Heart left ventricle (tissue), 16 donors: ENCODE data around the gene STIM1. TPM values are rescaled to one million over a fixed set of nuclear protein-coding genes. Genes with fewer than 3 reads are reported as not detected.

Experiments
- ATAC-seq, 4 donors: fragments of 200-7000 bp; cut with Tn5 transposase; one replicate each; pipeline ENCODE4 v1.9.1; 2020 to 2022; ENCODE audit warnings: moderate library complexity in 4 of 4, mild to moderate bottlenecking in 3 of 4, moderate number of reproducible peaks in 1 of 4
- DNase-seq, 5 donors: peaks; one replicate each; pipeline ENCODE4 v3.0.0-alpha.2; 2020
- H3K27ac ChIP-seq, 12 donors: fragments of 200-600 bp; sonication (generic) in 4 of 12; one replicate each; pipeline versions ENCODE4 v1.5.0 to v1.8.0; 2016 to 2022; ENCODE audit warnings: mild to moderate bottlenecking in 2 of 12
- H3K27me3 ChIP-seq, 9 donors: fragments of 200-600 bp; sonication (generic) in 2 of 9; one replicate each; pipeline versions ENCODE4 v1.5.1 to v1.8.0; 2016 to 2022; ENCODE audit warnings: mild to moderate bottlenecking in 3 of 9
- H3K36me3 ChIP-seq, 9 donors: fragments of 200-600 bp; sonication (generic) in 2 of 9; one replicate each; pipeline versions ENCODE4 v1.5.0 to v1.8.0; 2018 to 2022; ENCODE audit warnings: mild to moderate bottlenecking in 2 of 9
- H3K4me1 ChIP-seq, 12 donors: fragments of 200-600 bp; sonication (generic) in 4 of 12; one replicate each; pipeline versions ENCODE4 v1.5.0 to v1.8.0; 2016 to 2022; ENCODE audit warnings: mild to moderate bottlenecking in 3 of 12
- H3K4me3 ChIP-seq, 12 donors: fragments of 200-600 bp; sonication (generic) in 4 of 12; one replicate each; pipeline versions ENCODE4 v1.5.0 to v1.8.0; 2017 to 2022; ENCODE audit warnings: mild to moderate bottlenecking in 9 of 12, moderate library complexity in 4 of 12
- H3K9me3 ChIP-seq, 12 donors: fragments of 200-600 bp; sonication (generic) in 4 of 12; one replicate each; pipeline versions ENCODE4 v1.5.0 to v1.8.0; 2016 to 2022; ENCODE audit warnings: mild to moderate bottlenecking in 1 of 12
- POLR2A ChIP-seq, 2 donors: fragments of 450-650 bp; IDR thresholded peaks; one replicate each; pipeline ENCODE4 v1.6.1; 2017; ENCODE audit warnings: antibody characterized with exemption in 2 of 2, mild to moderate bottlenecking in 2 of 2, moderate library complexity in 2 of 2
- WGBS, 4 donors: extraction: QIAGEN DNeasy Blood & Tissue Kit in 2 of 4; methylation state at CpG; one replicate each; pipeline versions ENCODE4 v1.1.5 to v1.1.7; 2013 to 2018; 5-methylcytosine and 5-hydroxymethylcytosine counted together
- intact Hi-C, 10 donors: fragments of 100-400 bp; cut with DNase I; formaldehyde crosslinking; loops; one replicate each; pipeline versions ENCODE4 v1.11.1 to v1.14.2; 2022
- polyA plus RNA-seq, 2 donors: library from polyadenylated mRNA; stranded (reverse); fragments of 200-250 nt; gene quantifications; one replicate each; pipeline ENCODE4 v1.2.3, GENCODE V29; 2013
- total RNA-seq, 9 donors: library from RNA; depleted of rRNA in 2 of 9; stranded (reverse); fragments of >200 nt in 2 of 9; fragmentation: NEBNext Ultra II Directional in 3 of 9; extraction: Animal tissue kit (Norgen Biotek cat#: 25700) in 3 of 9; gene quantifications; one replicate each; pipeline versions ENCODE4 v1.1.0 to v1.2.4, GENCODE V29; 2016 to 2023
- TF ChIP-seq, protein P1 (sequence below), 12 donors: fragments of 200-600 bp; sonication (generic) in 4 of 12; IDR thresholded peaks; one replicate each; pipeline versions ENCODE4 v1.5.0 to v1.8.0; 2018 to 2022; ENCODE audit warnings: antibody characterized with exemption in 12 of 12, mild to moderate bottlenecking in 5 of 12
- donor health status: ischemic (EF 13 %, LVEDD 7.1; RV severe dilation, severe dysfunction).
- donor health status: healthy with polysubstance abuse.
- donor health status: DM: no; HTN: yes; CAD: no.
- donor health status: DM: no; HTN: no; CAD: no.
- donor health status: ischemic (EF 25% LVEDD 6.9; RV normal size, moderate dysfunction).
- donor health status: ischemic (EF 25% LVEDD 5.7; RV mildly dilated, moderate dysfunction).
- donor health status: healthy.
- donor health status: DM: yes; HTN: yes; CAD: no.
- donor health status: ischemic (EF 35%, LVEDD 5.7; RV mildly dilated, moderate dysfunction).
- donor health status: nonischemic (EF 11% LVEDD 7.7; RV severe dilation, severe dysfunction).
- donor health status: DM: yes; HTN: yes; CAD: no.
- donor health status: PGD.
- donor health status: ischemic (EF 29% LVEDD 5.4; RV normal size, mild dysfunction).
- donor health status: nonischemic (EF 23%, LVEDD 6.1; RV moderate dilation, normal function).

The STIM1 gene
- total and polyA plus RNA-seq, 11 donors, result 13.2 to 42.9 (median 28.9) TPM

DNA sequence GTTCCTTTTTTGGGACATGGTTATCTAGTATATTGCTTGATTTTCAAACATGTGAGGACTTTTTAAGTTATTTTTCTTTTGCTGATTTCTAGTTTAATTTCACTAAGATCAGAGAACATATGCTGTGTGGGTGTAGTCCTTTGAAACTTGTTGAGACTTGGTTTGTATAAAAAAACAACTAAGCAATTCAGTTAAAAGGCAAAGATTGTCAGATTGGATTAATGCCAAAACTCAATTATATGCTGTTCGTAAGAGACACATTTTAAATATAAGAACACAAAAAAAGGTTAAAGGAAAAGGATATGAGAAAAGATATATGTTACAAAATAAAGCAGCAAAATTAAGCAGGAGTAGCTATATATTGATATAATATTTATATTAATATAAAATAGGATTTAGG is 221.3 kb downstream of the STIM1 start:
- Histone ChIP-seq H3K36me3 (peaks cover 0 to 34% (median 13%) of the 10 kb centered on the region in 9 donors), H3K4me1 (peaks cover 0 to 8% (median 0%) of the 10 kb centered on the region in 12 donors), H3K27ac (no peak overlapping the region), H3K9me3 (no peaks in the 10 kb centered on the region), H3K4me3 (no peak overlapping the region), H3K27me3 (no peaks in the 10 kb centered on the region)
- TF ChIP-seq, protein P1, sequence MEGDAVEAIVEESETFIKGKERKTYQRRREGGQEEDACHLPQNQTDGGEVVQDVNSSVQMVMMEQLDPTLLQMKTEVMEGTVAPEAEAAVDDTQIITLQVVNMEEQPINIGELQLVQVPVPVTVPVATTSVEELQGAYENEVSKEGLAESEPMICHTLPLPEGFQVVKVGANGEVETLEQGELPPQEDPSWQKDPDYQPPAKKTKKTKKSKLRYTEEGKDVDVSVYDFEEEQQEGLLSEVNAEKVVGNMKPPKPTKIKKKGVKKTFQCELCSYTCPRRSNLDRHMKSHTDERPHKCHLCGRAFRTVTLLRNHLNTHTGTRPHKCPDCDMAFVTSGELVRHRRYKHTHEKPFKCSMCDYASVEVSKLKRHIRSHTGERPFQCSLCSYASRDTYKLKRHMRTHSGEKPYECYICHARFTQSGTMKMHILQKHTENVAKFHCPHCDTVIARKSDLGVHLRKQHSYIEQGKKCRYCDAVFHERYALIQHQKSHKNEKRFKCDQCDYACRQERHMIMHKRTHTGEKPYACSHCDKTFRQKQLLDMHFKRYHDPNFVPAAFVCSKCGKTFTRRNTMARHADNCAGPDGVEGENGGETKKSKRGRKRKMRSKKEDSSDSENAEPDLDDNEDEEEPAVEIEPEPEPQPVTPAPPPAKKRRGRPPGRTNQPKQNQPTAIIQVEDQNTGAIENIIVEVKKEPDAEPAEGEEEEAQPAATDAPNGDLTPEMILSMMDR (IDR thresholded peaks at IDR 0.05), result no peak
- TF ChIP-seq POLR2A (IDR thresholded peaks at IDR 0.05), result no peak
- no peak for DNase-seq
- WGBS, 4 donors, result 75 to 82% (median 79%) methylated on average over 1 of the region's 1 CpG
- intact Hi-C loops, result no loop called here
- ATAC-seq, result no peak

DNA sequence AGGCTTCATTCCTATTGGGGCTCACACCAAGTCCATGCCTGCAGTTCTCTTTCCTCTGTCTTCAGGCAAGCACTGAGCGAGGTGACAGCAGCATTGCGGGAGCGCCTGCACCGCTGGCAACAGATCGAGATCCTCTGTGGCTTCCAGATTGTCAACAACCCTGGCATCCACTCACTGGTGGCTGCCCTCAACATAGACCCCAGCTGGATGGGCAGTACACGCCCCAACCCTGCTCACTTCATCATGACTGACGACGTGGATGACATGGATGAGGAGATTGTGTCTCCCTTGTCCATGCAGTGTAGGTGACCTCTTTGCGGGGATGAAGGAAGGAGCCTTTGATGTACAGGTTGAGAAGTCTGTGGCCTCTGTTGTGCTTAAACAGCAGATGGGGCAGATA is 227.7 kb downstream of the STIM1 start:
- H3K36me3 ChIP-seq, result peaks cover 0 to 69% (median 48%) of the 10 kb centered on the region in 9 donors
- H3K27me3 ChIP-seq, result no peaks in the 10 kb centered on the region
- intact Hi-C loops, result no loop called here
- H3K4me3 ChIP-seq, result no peak overlapping the region
- H3K4me1 ChIP-seq, result no peaks in the 10 kb centered on the region
- no peak for ATAC-seq
- H3K9me3 ChIP-seq, result no peaks in the 10 kb centered on the region
- DNase-seq, result no peak
- no peak overlapping the region for H3K27ac ChIP-seq
- 82 to 86% (median 85%) methylated on average over 9 of the region's 9 CpGs for WGBS, 4 donors
- TF ChIP-seq POLR2A (IDR thresholded peaks at IDR 0.05), result no peak
- TF ChIP-seq, protein P1 (IDR thresholded peaks at IDR 0.05), result no peak

DNA sequence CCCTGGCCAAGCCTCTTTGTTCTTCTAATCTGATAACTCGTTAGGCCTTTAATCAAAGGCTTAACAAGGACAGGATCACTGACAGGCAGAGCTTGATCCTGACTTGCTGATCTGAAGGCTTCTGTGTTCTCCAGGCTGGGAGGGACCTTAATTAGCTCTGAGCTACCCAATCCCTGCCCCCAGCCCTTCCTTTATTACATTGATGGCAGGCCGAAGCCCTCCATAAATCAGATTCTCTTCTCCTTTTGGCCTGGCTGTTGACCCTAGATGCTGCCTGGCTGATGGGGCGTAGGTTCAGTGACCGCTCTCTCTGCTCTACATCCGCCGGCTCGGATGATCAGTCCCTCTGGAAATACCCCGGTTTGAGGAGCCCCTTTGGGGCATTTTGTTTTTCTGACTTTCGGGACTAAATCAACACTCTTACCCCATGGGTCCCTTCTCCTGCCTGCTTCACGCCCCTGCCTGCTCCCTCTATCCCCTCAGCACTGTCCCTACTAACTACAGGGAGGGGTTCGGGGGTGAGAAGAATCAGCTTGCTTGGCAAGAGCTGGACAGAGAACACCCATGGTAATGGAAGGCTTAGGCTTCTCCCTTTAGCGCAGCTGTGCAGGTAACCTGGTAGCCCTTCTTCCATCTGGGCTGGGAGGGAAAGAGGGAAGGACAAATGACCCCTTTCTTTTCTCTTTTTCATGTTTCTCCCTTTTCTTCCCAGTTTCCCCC is 229.1 kb downstream of the STIM1 start:
- intact Hi-C loops, result no loop called here
- H3K4me3 ChIP-seq, result no peak overlapping the region
- H3K27me3 ChIP-seq, result no peaks in the 10 kb centered on the region
- ATAC-seq (no peak), DNase-seq (no peak)
- H3K36me3 ChIP-seq, result peaks cover 0 to 80% (median 53%) of the 10 kb centered on the region in 9 donors
- TF ChIP-seq, protein P1 (IDR thresholded peaks at IDR 0.05), result no peak
- TF ChIP-seq POLR2A (IDR thresholded peaks at IDR 0.05), result no peak
- 91 to 95% (median 93%) methylated on average over 12 of the region's 12 CpGs for WGBS, 4 donors
- H3K4me1 ChIP-seq, result no peaks in the 10 kb centered on the region
- H3K9me3 ChIP-seq, result no peaks in the 10 kb centered on the region
- H3K27ac ChIP-seq, result no peak overlapping the region

DNA sequence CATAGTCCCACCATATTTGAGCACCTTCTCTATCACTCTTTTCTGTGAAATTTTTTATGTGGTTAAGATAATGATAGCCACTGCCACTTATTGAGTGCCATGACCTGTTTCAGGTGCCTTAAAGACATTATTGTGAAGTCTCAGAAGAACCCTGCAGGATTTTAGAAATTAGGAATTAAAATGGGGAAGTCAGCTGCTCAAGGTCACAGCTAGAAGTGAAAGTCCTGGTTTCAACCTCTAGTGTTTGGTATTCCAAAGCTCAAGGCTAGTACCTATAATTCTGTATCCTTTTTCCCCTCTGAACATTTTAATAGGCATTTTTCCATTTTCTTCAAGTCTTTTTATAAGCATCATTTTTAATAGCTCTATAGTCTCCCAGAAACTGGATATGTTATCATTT is 230.1 kb downstream of the STIM1 start:
- intact Hi-C loops, result no loop called here
- Histone ChIP-seq H3K36me3 (peaks cover 0 to 89% (median 62%) of the 10 kb centered on the region in 9 donors), H3K9me3 (no peaks in the 10 kb centered on the region), H3K4me3 (no peak overlapping the region), H3K27ac (no peak overlapping the region), H3K4me1 (peaks cover 0 to 5% (median 0%) of the 10 kb centered on the region in 12 donors), H3K27me3 (no peaks in the 10 kb centered on the region)
- ATAC-seq (no peak), DNase-seq (no peak)
- TF ChIP-seq, protein P1 (IDR thresholded peaks at IDR 0.05), result no peak
- no peak for TF ChIP-seq POLR2A (IDR thresholded peaks at IDR 0.05)
